IMR-90 (cell line): ENCODE data around the gene LAMA2. TPM values are rescaled to one million over a fixed set of nuclear protein-coding genes. Genes with fewer than 3 reads are reported as not detected.

Experiments used
- ATAC-seq: fragments of 200-7000 bp; cut with Tn5 transposase; 2 replicates; pipeline ENCODE4 v1.9.1; 2020; ENCODE audit warnings: low read depth, mild to moderate bottlenecking, moderate library complexity
- BruUV-seq: library from RNA; stranded (reverse); fragments of 400-500 nt; replicated peaks from 2 replicates; lab custom pipeline; 2021; lab: Mats Ljungman, UMichigan
- CTCF ChIA-PET: fragments of 300-600 bp; formaldehyde crosslinking; extraction: SDS; loops from one replicate; lab custom pipeline; 2021; ENCODE audit warnings: antibody characterized with exemption; lab: Yijun Ruan, JAX
- POLR2A ChIA-PET: fragments of 300-600 bp; sonication (Branson Sonifier 250); formaldehyde crosslinking; loops from one replicate; lab custom pipeline; 2022; ENCODE audit warnings: antibody characterized with exemption; ENCODE audit not compliant: unreplicated experiment; lab: Charles Lee
- DNase-seq: peaks from one replicate; pipeline ENCODE4 v3.0.0; 2013
- H2AFZ ChIP-seq: replicated peaks from 2 replicates; pipeline ENCODE3; 2013; ENCODE audit warnings: low read length, mild to moderate bottlenecking; ENCODE audit not compliant: poor library complexity
- H2AK5ac ChIP-seq: 2 replicates; pipeline ENCODE4 v1.6.1; 2013; ENCODE audit warnings: low read depth, low read length, inconsistent platforms
- H2AK9ac ChIP-seq: replicated peaks from 2 replicates; pipeline ENCODE3; 2013; ENCODE audit warnings: mild to moderate bottlenecking, low read depth, low read length, moderate library complexity; ENCODE audit not compliant: poor library complexity
- H2BK120ac ChIP-seq: 2 replicates; pipeline ENCODE4 v1.6.1; 2013; ENCODE audit warnings: low read depth, low read length, inconsistent platforms
- H2BK15ac ChIP-seq: 3 replicates; pipeline ENCODE4 v1.6.1; 2013; ENCODE audit warnings: low read depth, low read length, inconsistent platforms
- H2BK20ac ChIP-seq: 2 replicates; pipeline ENCODE4 v1.6.1; 2013; ENCODE audit warnings: low read depth, mild to moderate bottlenecking, inconsistent platforms, low read length, moderate library complexity
- H2BK5ac ChIP-seq: 2 replicates; pipeline ENCODE4 v1.6.1; 2013; ENCODE audit warnings: mild to moderate bottlenecking, low read depth, low read length, inconsistent platforms; ENCODE audit not compliant: poor library complexity, severe bottlenecking
- H3K14ac ChIP-seq: replicated peaks from 2 replicates; pipeline ENCODE4 v1.6.1; 2013; ENCODE audit warnings: low read depth, low read length, inconsistent platforms
- H3K18ac ChIP-seq: 2 replicates; pipeline ENCODE4 v1.6.1; 2013; ENCODE audit warnings: low read depth, low read length, control low read depth
- H3K23ac ChIP-seq: 2 replicates; pipeline ENCODE4 v1.6.1; 2013; ENCODE audit warnings: low read depth, low read length, inconsistent platforms
- H3K27ac ChIP-seq: 2 replicates; pipeline ENCODE4 v1.5.1; 2013; ENCODE audit warnings: mild to moderate bottlenecking, control low read depth, low read length; ENCODE audit not compliant: insufficient read depth
- H3K27me3 ChIP-seq: 2 replicates; pipeline ENCODE4 v1.6.1; 2013; ENCODE audit warnings: low read length; ENCODE audit not compliant: control insufficient read depth, insufficient read depth
- H3K36me3 ChIP-seq: 2 replicates; pipeline ENCODE4 v1.6.1; 2013; ENCODE audit warnings: low read length, mixed read lengths; ENCODE audit not compliant: control insufficient read depth, insufficient read depth
- H3K4ac ChIP-seq: 2 replicates; pipeline ENCODE4 v1.6.1; 2013; ENCODE audit warnings: low read depth, low read length, inconsistent platforms
- H3K4me1 ChIP-seq: 2 replicates; pipeline ENCODE4 v1.6.1; 2013; ENCODE audit warnings: low read length, mixed read lengths; ENCODE audit not compliant: control insufficient read depth, insufficient read depth
- H3K4me2 ChIP-seq: 2 replicates; pipeline ENCODE4 v1.6.1; 2013; ENCODE audit warnings: low read depth, mild to moderate bottlenecking, control low read depth, low read length, moderate library complexity
- H3K4me3 ChIP-seq: 2 replicates; pipeline ENCODE4 v1.5.1; 2013; ENCODE audit warnings: low read depth, mild to moderate bottlenecking, control low read depth, low read length, moderate library complexity; ENCODE audit not compliant: insufficient read depth
- H3K56ac ChIP-seq: 2 replicates; pipeline ENCODE4 v1.6.1; 2013; ENCODE audit warnings: low read length, inconsistent platforms; ENCODE audit not compliant: insufficient read depth; ENCODE audit errors: extremely low read depth
- H3K79me1 ChIP-seq, 2 experiments: 2 replicates each; pipeline ENCODE4 v1.6.1; 2013; ENCODE audit warnings: low read length in 2 of 2, inconsistent platforms in 1 of 2, low read depth in 1 of 2
- H3K9ac ChIP-seq: 2 replicates; pipeline ENCODE4 v1.6.1; 2013; ENCODE audit warnings: low read depth, low read length, control low read depth
- H3K9me1 ChIP-seq: 2 replicates; pipeline ENCODE4 v1.6.1; 2013; ENCODE audit warnings: low read length, inconsistent platforms; ENCODE audit not compliant: insufficient read depth
- H3K9me3 ChIP-seq: 2 replicates; pipeline ENCODE4 v1.6.1; 2013; ENCODE audit warnings: low read length; ENCODE audit not compliant: control insufficient read depth, insufficient read depth
- H4K20me1 ChIP-seq: 2 replicates; pipeline ENCODE4 v1.6.1; 2013; ENCODE audit warnings: low read length, inconsistent platforms; ENCODE audit not compliant: insufficient read depth
- H4K5ac ChIP-seq: 2 replicates; pipeline ENCODE4 v1.6.1; 2013; ENCODE audit warnings: mild to moderate bottlenecking, low read depth, low read length, control low read depth
- H4K8ac ChIP-seq, 2 experiments: 2 replicates each; pipeline ENCODE4 v1.6.1; 2013; ENCODE audit warnings: low read depth in 2 of 2, low read length in 2 of 2, control low read depth in 1 of 2, inconsistent platforms in 1 of 2
- H4K91ac ChIP-seq: 2 replicates; pipeline ENCODE4 v1.6.1; 2013; ENCODE audit warnings: low read depth, low read length, inconsistent platforms; ENCODE audit not compliant: insufficient read depth
- BHLHE40 ChIP-seq: fragments of 150-350 bp; IDR thresholded peaks from 2 replicates; pipeline ENCODE4 v1.6.1; 2016; ENCODE audit warnings: mild to moderate bottlenecking, low read depth, low read length
- CHD1 ChIP-seq: IDR thresholded peaks from 2 replicates; pipeline ENCODE4 v1.6.1; 2012; ENCODE audit warnings: low read depth, low read length, improper control_type of control experiment
- MAFK ChIP-seq: IDR thresholded peaks from 2 replicates; pipeline ENCODE4 v1.6.1; 2012; ENCODE audit warnings: low read depth, low read length, improper control_type of control experiment
- MAZ ChIP-seq: IDR thresholded peaks from 2 replicates; pipeline ENCODE4 v1.6.1; 2012; ENCODE audit warnings: low read depth, mild to moderate bottlenecking, low read length, improper control_type of control experiment, moderate library complexity, borderline replicate concordance
- MXI1 ChIP-seq: IDR thresholded peaks from 2 replicates; pipeline ENCODE4 v1.6.1; 2012; ENCODE audit warnings: low read depth, mild to moderate bottlenecking, low read length, moderate library complexity, borderline replicate concordance
- NFE2L2 ChIP-seq: fragments of 150-350 bp; IDR thresholded peaks from 2 replicates; pipeline ENCODE4 v1.6.1; 2016; ENCODE audit warnings: low read depth, mild to moderate bottlenecking, low read length
- POLR2A ChIP-seq: IDR thresholded peaks from 2 replicates; pipeline ENCODE4 v1.6.1; 2012; ENCODE audit warnings: mild to moderate bottlenecking, low read depth, low read length
- RCOR1 ChIP-seq: IDR thresholded peaks from 2 replicates; pipeline ENCODE4 v1.6.1; 2012; ENCODE audit warnings: mild to moderate bottlenecking, low read length, improper control_type of control experiment; ENCODE audit not compliant: insufficient replicate concordance
- SMC3 ChIP-seq: fragments of 150-350 bp; IDR thresholded peaks from 2 replicates; pipeline ENCODE4 v1.6.1; 2016; ENCODE audit warnings: low read depth, mild to moderate bottlenecking, antibody characterized with exemption, low read length, moderate library complexity
- WGBS, 2 experiments: methylation state at CpG; one replicate each; pipeline versions ENCODE4 v1.1.5 to v1.1.7; 2013; ENCODE audit warnings: missing lambda C conversion rate in 2 of 2; ENCODE audit not compliant: insufficient read length in 1 of 2; ENCODE audit errors: extremely low coverage in 2 of 2; 5-methylcytosine and 5-hydroxymethylcytosine counted together
- dilution Hi-C: fragments of 300-500 bp; cut with HindIII; formaldehyde crosslinking; loops from one replicate; pipeline ENCODE4 v1.14.3; 2018; ENCODE audit warnings: low sequenced_read_pairs; ENCODE audit not compliant: unreplicated experiment
- in situ Hi-C: fragments of 300-500 bp; cut with MboI; formaldehyde crosslinking; loops from 3 replicates; pipeline ENCODE4 v1.14.3; 2019; ENCODE audit warnings: low sequenced_read_pairs, inconsistent platforms, mixed read lengths
- intact Hi-C: fragments of 100-400 bp; cut with micrococcal nuclease; formaldehyde crosslinking; loops from 2 replicates; pipeline ENCODE4 v1.10.0; 2022
- polyA plus RNA-seq, 3 experiments: library from polyadenylated mRNA; depleted of rRNA; stranded (reverse); fragments of >200 nt; gene quantifications; 2 replicates each; pipeline ENCODE4 v1.2.3, GENCODE V29; 2012; ENCODE audit warnings: low replicate concordance in 1 of 3
- total RNA-seq: library from RNA; depleted of rRNA; stranded (reverse); fragments of >200 nt; gene quantifications from 2 replicates; pipeline ENCODE4 v1.2.3, GENCODE V29; 2012
- TF ChIP-seq, protein P1 (sequence below): fragments of 150-350 bp; IDR thresholded peaks from 2 replicates; pipeline ENCODE4 v1.6.1; 2016; ENCODE audit warnings: low read depth, mild to moderate bottlenecking, low read length, moderate library complexity, borderline replicate concordance
- TF ChIP-seq, protein P2 (sequence below): fragments of 150-350 bp; IDR thresholded peaks from 2 replicates; pipeline ENCODE4 v1.6.1; 2017; ENCODE audit warnings: mild to moderate bottlenecking, antibody characterized with exemption, low read length, low read depth
- TF ChIP-seq, protein P3 (sequence below): conservative IDR thresholded peaks from 2 replicates; pipeline ENCODE4 v1.5.1; 2012; ENCODE audit warnings: mild to moderate bottlenecking, low read depth, low read length, improper control_type of control experiment

The LAMA2 gene
- total and polyA plus RNA-seq, 2 of the 4 experiments (the other 2 are of a cell fraction): 9.9 to 13.3 TPM

GRCh38 chr6:128903715-128904114 is 20.8 kb downstream of the LAMA2 start:
- no peak overlapping the region for H4K91ac ChIP-seq
- CTCF ChIA-PET: no interaction called here

More at GRCh38 chr6:128903715-128904114, 20.8 kb downstream of the LAMA2 start:
- Histone ChIP-seq H3K27ac (no peak overlapping the region), H3K36me3 (no peaks in the 10 kb centered on the region), H3K56ac (no peak overlapping the region), H3K9me1 (no peaks in the 10 kb centered on the region; the same call in 1 of the 2 replicates), H3K14ac (no peak overlapping the region), H3K4me2 (no peak overlapping the region), H2AK9ac (no peak overlapping the region), H2BK15ac (no peak overlapping the region), H2AK5ac (no peak overlapping the region), H4K20me1 (no peaks in the 10 kb centered on the region), H3K18ac (no peak overlapping the region), H2BK20ac (no peak overlapping the region), H2BK120ac (no peak overlapping the region), H2AFZ (no peak overlapping the region), H3K9ac (no peak overlapping the region), H3K4ac (no peak overlapping the region), H2BK5ac (no peak overlapping the region), H4K8ac (no peak overlapping the region), H3K79me1 (no peaks in the 10 kb centered on the region), H3K4me3 (no peak overlapping the region), H3K27me3 (no peaks in the 10 kb centered on the region), H4K5ac (no peak overlapping the region), H3K23ac (no peak overlapping the region), H3K9me3 (no peaks in the 10 kb centered on the region), H3K4me1 (no peaks in the 10 kb centered on the region)
- dilution Hi-C loops: no loop called here
- intact Hi-C loops: no loop called here
- no TSS peak for BruUV-seq
- no CpG with 5 or more reads among the region's 5 CpGs for WGBS, 2 experiments
- in situ Hi-C loops: no loop called here
- TF ChIP-seq, protein P1, sequence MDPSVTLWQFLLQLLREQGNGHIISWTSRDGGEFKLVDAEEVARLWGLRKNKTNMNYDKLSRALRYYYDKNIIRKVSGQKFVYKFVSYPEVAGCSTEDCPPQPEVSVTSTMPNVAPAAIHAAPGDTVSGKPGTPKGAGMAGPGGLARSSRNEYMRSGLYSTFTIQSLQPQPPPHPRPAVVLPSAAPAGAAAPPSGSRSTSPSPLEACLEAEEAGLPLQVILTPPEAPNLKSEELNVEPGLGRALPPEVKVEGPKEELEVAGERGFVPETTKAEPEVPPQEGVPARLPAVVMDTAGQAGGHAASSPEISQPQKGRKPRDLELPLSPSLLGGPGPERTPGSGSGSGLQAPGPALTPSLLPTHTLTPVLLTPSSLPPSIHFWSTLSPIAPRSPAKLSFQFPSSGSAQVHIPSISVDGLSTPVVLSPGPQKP: no peak
- TF ChIP-seq CHD1: no peak
- TF ChIP-seq MAFK: no peak
- no peak for TF ChIP-seq BHLHE40
- TF ChIP-seq MAZ: no peak
- TF ChIP-seq SMC3: no peak
- TF ChIP-seq NFE2L2: no peak
- TF ChIP-seq, protein P2, sequence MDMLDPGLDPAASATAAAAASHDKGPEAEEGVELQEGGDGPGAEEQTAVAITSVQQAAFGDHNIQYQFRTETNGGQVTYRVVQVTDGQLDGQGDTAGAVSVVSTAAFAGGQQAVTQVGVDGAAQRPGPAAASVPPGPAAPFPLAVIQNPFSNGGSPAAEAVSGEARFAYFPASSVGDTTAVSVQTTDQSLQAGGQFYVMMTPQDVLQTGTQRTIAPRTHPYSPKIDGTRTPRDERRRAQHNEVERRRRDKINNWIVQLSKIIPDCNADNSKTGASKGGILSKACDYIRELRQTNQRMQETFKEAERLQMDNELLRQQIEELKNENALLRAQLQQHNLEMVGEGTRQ: no peak
- TF ChIP-seq RCOR1: no peak
- no peak for TF ChIP-seq POLR2A
- TF ChIP-seq MXI1: no peak
- TF ChIP-seq, protein P3, sequence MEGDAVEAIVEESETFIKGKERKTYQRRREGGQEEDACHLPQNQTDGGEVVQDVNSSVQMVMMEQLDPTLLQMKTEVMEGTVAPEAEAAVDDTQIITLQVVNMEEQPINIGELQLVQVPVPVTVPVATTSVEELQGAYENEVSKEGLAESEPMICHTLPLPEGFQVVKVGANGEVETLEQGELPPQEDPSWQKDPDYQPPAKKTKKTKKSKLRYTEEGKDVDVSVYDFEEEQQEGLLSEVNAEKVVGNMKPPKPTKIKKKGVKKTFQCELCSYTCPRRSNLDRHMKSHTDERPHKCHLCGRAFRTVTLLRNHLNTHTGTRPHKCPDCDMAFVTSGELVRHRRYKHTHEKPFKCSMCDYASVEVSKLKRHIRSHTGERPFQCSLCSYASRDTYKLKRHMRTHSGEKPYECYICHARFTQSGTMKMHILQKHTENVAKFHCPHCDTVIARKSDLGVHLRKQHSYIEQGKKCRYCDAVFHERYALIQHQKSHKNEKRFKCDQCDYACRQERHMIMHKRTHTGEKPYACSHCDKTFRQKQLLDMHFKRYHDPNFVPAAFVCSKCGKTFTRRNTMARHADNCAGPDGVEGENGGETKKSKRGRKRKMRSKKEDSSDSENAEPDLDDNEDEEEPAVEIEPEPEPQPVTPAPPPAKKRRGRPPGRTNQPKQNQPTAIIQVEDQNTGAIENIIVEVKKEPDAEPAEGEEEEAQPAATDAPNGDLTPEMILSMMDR: no peak
- DNase-seq: no peak
- ATAC-seq: no peak
- POLR2A ChIA-PET: no interaction called here
